HepG2 (cell line): ENCODE data around the gene RPS10. TPM values are rescaled to one million over a fixed set of nuclear protein-coding genes. Genes with fewer than 3 reads are reported as not detected.
A peak's percentile ranks its signal among the peaks of the same experiment; 100 is the strongest.

Experiments used
- GTF2F1 ChIP-seq: fragments of 150-350 bp; IDR thresholded peaks from 2 replicates; pipeline ENCODE4 v1.6.1; 2014; ENCODE audit warnings: low read length
- HNRNPL ChIP-seq: fragments of 200-400 bp; formaldehyde crosslinking; IDR thresholded peaks from 2 replicates; pipeline ENCODE4 v1.6.1; 2017; ENCODE audit warnings: mild to moderate bottlenecking, low read depth, low read length
- HOXD1 ChIP-seq: sonication (generic); formaldehyde crosslinking; IDR thresholded peaks from 2 replicates; pipeline ENCODE4 v1.5.0; 2020; ENCODE audit warnings: missing genetic modification reagents
- JARID2 ChIP-seq: sonication (generic); formaldehyde crosslinking; IDR thresholded peaks from 2 replicates; pipeline ENCODE4 v1.8.1; 2023; ENCODE audit warnings: missing genetic modification reagents, inconsistent platforms; ENCODE audit not compliant: insufficient replicate concordance
- PHF20 ChIP-seq: sonication (generic); formaldehyde crosslinking; IDR thresholded peaks from 2 replicates; pipeline ENCODE4 v1.5.0; 2020; ENCODE audit warnings: mild to moderate bottlenecking, missing genetic modification reagents
- SIX1 ChIP-seq: sonication (generic); formaldehyde crosslinking; IDR thresholded peaks from 2 replicates; pipeline ENCODE4 v1.4.0; 2020; ENCODE audit warnings: missing genetic modification reagents, borderline replicate concordance
- ZNF34 ChIP-seq: sonication (generic); formaldehyde crosslinking; IDR thresholded peaks from 2 replicates; pipeline ENCODE4 v1.4.0; 2020; ENCODE audit warnings: mild to moderate bottlenecking, missing genetic modification reagents, borderline replicate concordance
- ZNF383 ChIP-seq: sonication (generic); formaldehyde crosslinking; IDR thresholded peaks from 2 replicates; pipeline ENCODE4 v1.4.0; 2020; ENCODE audit warnings: missing genetic modification reagents, mild to moderate bottlenecking, borderline replicate concordance
- ZNF430 ChIP-seq: sonication (generic); formaldehyde crosslinking; IDR thresholded peaks from 2 replicates; pipeline ENCODE4 v1.9.0; 2021; ENCODE audit warnings: mild to moderate bottlenecking, missing genetic modification reagents
- ZNF501 ChIP-seq: sonication (generic); formaldehyde crosslinking; IDR thresholded peaks from 2 replicates; pipeline ENCODE4 v1.5.1; 2020; ENCODE audit warnings: mild to moderate bottlenecking, moderate library complexity, missing genetic modification reagents
- ZNF557 ChIP-seq: sonication (generic); formaldehyde crosslinking; IDR thresholded peaks from 2 replicates; pipeline ENCODE4 v1.4.0; 2020; ENCODE audit warnings: missing genetic modification reagents
- polyA plus RNA-seq, 8 experiments: library from polyadenylated mRNA; depleted of rRNA in 3 of 8; stranded (reverse) in 7 of 8; unstranded in 1 of 8; fragments of >200 nt; fragmentation: Illumina TruSeq in 4 of 8; extraction: Trizol in 4 of 8; gene quantifications; 2 replicates each; pipeline versions ENCODE4 v1.2.1 to v1.2.3, GENCODE V29; 2011 to 2016; ENCODE audit warnings: low read depth in 4 of 8, missing spikeins in 1 of 8, mixed read lengths in 1 of 8; ENCODE audit not compliant: insufficient read depth in 1 of 8
- total RNA-seq, 5 experiments: library from RNA; depleted of rRNA; stranded (reverse); fragments of >200 nt; fragmentation: Illumina TruSeq; extraction: Trizol; gene quantifications; 2 replicates each; pipeline ENCODE4 v1.2.3, GENCODE V29; 2016; ENCODE audit warnings: low read depth in 1 of 5
- TF ChIP-seq, protein P1 (sequence below): sonication (generic); formaldehyde crosslinking; IDR thresholded peaks from 2 replicates; pipeline ENCODE4 v1.4.0; 2020; ENCODE audit warnings: mild to moderate bottlenecking, missing genetic modification reagents
- TF ChIP-seq, protein P2 (sequence below): sonication (generic); formaldehyde crosslinking; IDR thresholded peaks from 2 replicates; pipeline ENCODE4 v1.8.1; 2022; ENCODE audit warnings: low read depth, mild to moderate bottlenecking, missing genetic modification reagents
- TF ChIP-seq, protein P3 (sequence below): sonication (generic); formaldehyde crosslinking; IDR thresholded peaks from 2 replicates; pipeline ENCODE4 v1.8.0; 2022; ENCODE audit warnings: missing genetic modification reagents, mild to moderate bottlenecking, moderate library complexity, borderline replicate concordance
- TF ChIP-seq, protein P4 (sequence below): sonication (generic); formaldehyde crosslinking; IDR thresholded peaks from 2 replicates; pipeline ENCODE4 v1.8.0; 2023; ENCODE audit warnings: mild to moderate bottlenecking, missing genetic modification reagents
- TF ChIP-seq, protein P5 (sequence below): sonication (generic); formaldehyde crosslinking; IDR thresholded peaks from 2 replicates; pipeline ENCODE4 v1.4.0; 2020; ENCODE audit warnings: missing genetic modification reagents
- TF ChIP-seq, protein P6 (sequence below): sonication (generic); formaldehyde crosslinking; IDR thresholded peaks from 2 replicates; pipeline ENCODE4 v1.8.1; 2023; ENCODE audit warnings: missing genetic modification reagents, inconsistent platforms, borderline replicate concordance

Gene RPS10
- total and polyA plus RNA-seq, 2 of the 13 experiments (the other 11 are each of a cell fraction or from before 2014, with no cell fraction given): 2,909 to 4,648 TPM

DNA sequence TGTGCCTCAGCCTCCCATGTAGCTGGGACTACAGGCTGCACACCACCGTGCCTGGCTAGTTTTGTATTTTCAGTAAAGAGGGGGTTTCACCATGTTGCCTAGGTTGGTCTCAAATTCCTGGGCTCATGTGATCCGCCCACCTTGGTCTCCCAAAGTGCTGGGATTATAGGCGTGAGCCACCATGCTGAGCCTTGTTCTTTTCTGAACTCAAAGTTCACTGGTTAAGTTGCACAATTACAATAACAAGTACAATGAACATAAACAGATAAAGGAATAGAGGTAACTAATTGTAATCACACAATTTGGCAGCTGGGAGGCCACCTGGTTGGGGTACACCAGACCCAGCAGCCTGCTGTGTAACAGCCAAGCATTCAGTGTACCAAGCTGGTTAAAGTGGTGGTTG is 40.1 kb downstream of the RPS10 start (continued):
- TF ChIP-seq, protein P1, sequence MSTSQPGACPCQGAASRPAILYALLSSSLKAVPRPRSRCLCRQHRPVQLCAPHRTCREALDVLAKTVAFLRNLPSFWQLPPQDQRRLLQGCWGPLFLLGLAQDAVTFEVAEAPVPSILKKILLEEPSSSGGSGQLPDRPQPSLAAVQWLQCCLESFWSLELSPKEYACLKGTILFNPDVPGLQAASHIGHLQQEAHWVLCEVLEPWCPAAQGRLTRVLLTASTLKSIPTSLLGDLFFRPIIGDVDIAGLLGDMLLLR (CRISPR knock-in tag): no peak
- TF ChIP-seq HNRNPL (no peak), ZNF430 (CRISPR knock-in tag) (no peak), GTF2F1 (no peak), ZNF557 (CRISPR knock-in tag) (no peak), ZNF383 (no peak), JARID2 (CRISPR knock-in tag) (no peak), HOXD1 (CRISPR knock-in tag) (no peak), ZNF501 (no peak), SIX1 (CRISPR knock-in tag) (peak; percentile 12; the same call in 1 of the 2 replicates), ZNF34 (CRISPR knock-in tag) (no peak), PHF20 (no peak)
- TF ChIP-seq, protein P2, sequence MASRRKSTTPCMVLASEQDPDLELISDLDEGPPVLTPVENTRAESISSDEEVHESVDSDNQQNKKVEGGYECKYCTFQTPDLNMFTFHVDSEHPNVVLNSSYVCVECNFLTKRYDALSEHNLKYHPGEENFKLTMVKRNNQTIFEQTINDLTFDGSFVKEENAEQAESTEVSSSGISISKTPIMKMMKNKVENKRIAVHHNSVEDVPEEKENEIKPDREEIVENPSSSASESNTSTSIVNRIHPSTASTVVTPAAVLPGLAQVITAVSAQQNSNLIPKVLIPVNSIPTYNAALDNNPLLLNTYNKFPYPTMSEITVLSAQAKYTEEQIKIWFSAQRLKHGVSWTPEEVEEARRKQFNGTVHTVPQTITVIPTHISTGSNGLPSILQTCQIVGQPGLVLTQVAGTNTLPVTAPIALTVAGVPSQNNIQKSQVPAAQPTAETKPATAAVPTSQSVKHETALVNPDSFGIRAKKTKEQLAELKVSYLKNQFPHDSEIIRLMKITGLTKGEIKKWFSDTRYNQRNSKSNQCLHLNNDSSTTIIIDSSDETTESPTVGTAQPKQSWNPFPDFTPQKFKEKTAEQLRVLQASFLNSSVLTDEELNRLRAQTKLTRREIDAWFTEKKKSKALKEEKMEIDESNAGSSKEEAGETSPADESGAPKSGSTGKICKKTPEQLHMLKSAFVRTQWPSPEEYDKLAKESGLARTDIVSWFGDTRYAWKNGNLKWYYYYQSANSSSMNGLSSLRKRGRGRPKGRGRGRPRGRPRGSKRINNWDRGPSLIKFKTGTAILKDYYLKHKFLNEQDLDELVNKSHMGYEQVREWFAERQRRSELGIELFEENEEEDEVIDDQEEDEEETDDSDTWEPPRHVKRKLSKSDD: 0 out of 2 replicates have a peak, but pooled peaks have one; percentile 59
- TF ChIP-seq, protein P3, sequence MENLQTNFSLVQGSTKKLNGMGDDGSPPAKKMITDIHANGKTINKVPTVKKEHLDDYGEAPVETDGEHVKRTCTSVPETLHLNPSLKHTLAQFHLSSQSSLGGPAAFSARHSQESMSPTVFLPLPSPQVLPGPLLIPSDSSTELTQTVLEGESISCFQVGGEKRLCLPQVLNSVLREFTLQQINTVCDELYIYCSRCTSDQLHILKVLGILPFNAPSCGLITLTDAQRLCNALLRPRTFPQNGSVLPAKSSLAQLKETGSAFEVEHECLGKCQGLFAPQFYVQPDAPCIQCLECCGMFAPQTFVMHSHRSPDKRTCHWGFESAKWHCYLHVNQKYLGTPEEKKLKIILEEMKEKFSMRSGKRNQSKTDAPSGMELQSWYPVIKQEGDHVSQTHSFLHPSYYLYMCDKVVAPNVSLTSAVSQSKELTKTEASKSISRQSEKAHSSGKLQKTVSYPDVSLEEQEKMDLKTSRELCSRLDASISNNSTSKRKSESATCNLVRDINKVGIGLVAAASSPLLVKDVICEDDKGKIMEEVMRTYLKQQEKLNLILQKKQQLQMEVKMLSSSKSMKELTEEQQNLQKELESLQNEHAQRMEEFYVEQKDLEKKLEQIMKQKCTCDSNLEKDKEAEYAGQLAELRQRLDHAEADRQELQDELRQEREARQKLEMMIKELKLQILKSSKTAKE (CRISPR knock-in tag): no peak
- TF ChIP-seq, protein P4, sequence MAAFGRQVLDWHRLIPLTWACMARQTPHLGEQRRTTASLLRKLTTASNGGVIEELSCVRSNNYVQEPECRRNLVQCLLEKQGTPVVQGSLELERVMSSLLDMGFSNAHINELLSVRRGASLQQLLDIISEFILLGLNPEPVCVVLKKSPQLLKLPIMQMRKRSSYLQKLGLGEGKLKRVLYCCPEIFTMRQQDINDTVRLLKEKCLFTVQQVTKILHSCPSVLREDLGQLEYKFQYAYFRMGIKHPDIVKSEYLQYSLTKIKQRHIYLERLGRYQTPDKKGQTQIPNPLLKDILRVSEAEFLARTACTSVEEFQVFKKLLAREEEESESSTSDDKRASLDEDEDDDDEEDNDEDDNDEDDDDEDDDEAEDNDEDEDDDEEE (CRISPR knock-in tag): no peak
- TF ChIP-seq, protein P5, sequence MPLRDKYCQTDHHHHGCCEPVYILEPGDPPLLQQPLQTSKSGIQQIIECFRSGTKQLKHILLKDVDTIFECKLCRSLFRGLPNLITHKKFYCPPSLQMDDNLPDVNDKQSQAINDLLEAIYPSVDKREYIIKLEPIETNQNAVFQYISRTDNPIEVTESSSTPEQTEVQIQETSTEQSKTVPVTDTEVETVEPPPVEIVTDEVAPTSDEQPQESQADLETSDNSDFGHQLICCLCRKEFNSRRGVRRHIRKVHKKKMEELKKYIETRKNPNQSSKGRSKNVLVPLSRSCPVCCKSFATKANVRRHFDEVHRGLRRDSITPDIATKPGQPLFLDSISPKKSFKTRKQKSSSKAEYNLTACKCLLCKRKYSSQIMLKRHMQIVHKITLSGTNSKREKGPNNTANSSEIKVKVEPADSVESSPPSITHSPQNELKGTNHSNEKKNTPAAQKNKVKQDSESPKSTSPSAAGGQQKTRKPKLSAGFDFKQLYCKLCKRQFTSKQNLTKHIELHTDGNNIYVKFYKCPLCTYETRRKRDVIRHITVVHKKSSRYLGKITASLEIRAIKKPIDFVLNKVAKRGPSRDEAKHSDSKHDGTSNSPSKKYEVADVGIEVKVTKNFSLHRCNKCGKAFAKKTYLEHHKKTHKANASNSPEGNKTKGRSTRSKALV (CRISPR knock-in tag): no peak
- TF ChIP-seq, protein P6, sequence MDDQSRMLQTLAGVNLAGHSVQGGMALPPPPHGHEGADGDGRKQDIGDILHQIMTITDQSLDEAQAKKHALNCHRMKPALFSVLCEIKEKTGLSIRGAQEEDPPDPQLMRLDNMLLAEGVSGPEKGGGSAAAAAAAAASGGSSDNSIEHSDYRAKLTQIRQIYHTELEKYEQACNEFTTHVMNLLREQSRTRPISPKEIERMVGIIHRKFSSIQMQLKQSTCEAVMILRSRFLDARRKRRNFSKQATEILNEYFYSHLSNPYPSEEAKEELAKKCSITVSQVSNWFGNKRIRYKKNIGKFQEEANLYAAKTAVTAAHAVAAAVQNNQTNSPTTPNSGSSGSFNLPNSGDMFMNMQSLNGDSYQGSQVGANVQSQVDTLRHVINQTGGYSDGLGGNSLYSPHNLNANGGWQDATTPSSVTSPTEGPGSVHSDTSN (CRISPR knock-in tag): no peak
